ENCODE data around the gene ANTXR1.

Gene ANTXR1

DNA sequence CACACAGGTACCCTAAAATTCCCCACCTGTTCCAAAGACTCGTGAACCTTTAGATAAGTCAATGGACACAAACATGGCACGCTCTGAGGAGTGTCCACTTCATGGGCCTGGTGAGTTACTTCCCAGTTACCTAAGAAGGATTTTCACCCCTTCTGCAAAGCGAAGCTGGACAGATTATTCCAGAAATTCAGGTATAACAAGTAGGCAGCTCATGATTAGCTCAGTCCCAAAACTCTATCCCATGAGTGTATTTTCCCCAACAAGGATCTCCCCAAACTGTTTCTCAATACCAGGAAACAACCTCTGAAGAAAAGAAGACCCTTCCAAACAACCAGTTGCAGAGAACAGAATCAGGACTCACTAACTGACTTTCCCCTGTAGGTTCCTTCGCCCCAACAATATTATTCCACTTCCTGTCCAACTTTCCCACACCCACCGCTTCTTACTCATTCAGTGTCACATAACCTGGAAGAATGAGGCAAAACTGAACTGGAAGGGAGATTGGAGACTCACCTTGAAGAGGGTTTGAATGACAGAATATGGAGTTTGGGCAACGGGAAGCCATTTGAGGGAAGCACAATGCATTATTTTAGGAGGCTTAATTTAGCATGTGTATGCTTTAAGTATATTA, 120.1 kb downstream of the ANTXR1 start:
- DNase-seq: no peak
- Histone ChIP-seq H3K4me1 (no peaks in the 10 kb centered on the region), H3K27me3 (no peaks in the 10 kb centered on the region), H3K9me3 (no peaks in the 10 kb centered on the region), H3K36me3 (no peaks in the 10 kb centered on the region), H3K4me3 (ENCODE audit: low read depth, low read length) (no peak overlapping the region)
- no peak for TF ChIP-seq CTCF (IDR thresholded peaks at IDR 0.05; ENCODE audit: low read depth, low read length)

DNA sequence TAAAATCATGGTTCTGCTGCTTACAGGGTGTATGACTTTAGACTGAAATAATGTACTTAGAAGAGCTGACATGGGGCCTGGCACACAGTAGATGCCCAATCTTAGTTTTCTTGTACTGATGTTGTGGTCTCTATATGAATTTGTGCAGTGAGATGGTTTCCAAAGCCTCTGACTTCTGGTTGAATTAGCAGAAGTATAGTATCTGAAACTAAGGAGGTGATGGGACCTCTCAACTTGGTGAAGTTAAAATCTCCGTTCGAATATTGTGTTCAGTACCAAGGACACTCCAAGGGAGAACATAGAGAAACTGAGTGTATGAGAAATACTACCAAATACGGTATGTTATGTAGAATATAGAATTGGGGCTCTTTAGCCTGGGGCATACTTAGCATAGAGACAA, 120.9 kb downstream of the ANTXR1 start:
- H3K27me3 ChIP-seq: no peaks in the 10 kb centered on the region
- H3K4me1 ChIP-seq: no peaks in the 10 kb centered on the region
- no peak for TF ChIP-seq CTCF (IDR thresholded peaks at IDR 0.05; ENCODE audit: low read depth, low read length)
- no peak for DNase-seq
- H3K36me3 ChIP-seq: no peaks in the 10 kb centered on the region
- no peak overlapping the region for H3K4me3 ChIP-seq (ENCODE audit: low read depth, low read length)
- no peaks in the 10 kb centered on the region for H3K9me3 ChIP-seq

DNA sequence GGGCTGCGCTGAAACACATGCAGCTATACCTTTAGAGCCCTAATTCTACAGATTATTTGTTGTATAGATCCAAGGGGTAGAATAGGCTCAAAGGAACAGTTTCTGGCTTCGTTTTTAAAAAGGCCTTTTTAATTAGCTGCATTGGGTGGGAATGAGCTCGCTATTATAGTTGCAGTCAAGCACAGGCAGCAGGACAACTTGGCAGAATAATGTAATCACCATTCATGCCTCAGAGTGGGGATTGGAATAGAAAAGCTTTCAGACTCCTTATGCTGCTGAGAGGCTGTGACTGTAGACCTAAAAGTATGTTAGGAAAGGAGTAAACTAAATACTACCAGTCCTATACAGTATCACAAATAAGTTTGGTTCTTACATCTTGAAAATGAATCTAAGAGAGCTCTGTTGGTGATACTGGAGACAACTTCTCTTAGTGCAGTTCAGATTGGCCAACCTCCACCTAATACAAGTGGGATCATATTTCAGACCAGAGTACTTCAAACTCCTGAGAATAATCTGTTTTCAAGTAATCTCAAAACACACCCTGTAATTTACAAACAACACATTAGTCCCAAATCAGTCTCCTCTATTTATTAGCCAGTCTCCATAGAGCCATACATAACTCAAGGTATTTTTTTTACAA, 121.4 kb downstream of the ANTXR1 start:
- no peaks in the 10 kb centered on the region for H3K27me3 ChIP-seq
- no peaks in the 10 kb centered on the region for H3K36me3 ChIP-seq
- no peak overlapping the region for H3K4me3 ChIP-seq (ENCODE audit: low read depth, low read length)
- DNase-seq: no peak
- H3K4me1 ChIP-seq: no peaks in the 10 kb centered on the region
- H3K9me3 ChIP-seq: no peaks in the 10 kb centered on the region
- no peak for TF ChIP-seq CTCF (IDR thresholded peaks at IDR 0.05; ENCODE audit: low read depth, low read length)

- Histone ChIP-seq H3K4me1 (peaks cover 4% of the 10 kb centered on the region; the same call in 1 of the 2 replicates), H3K4me3 (ENCODE audit: low read depth, low read length) (no peak overlapping the region), H3K36me3 (no peaks in the 10 kb centered on the region), H3K9me3 (no peaks in the 10 kb centered on the region), H3K27me3 (no peaks in the 10 kb centered on the region)
- no peak for TF ChIP-seq CTCF (IDR thresholded peaks at IDR 0.05; ENCODE audit: low read depth, low read length)
- no peak for DNase-seq
Measured at GRCh38 chr2:69138247-69138772, 125.3 kb downstream of the ANTXR1 start.

- Histone ChIP-seq H3K27me3 (no peaks in the 10 kb centered on the region), H3K4me3 (ENCODE audit: low read depth, low read length) (no peak overlapping the region), H3K36me3 (no peaks in the 10 kb centered on the region), H3K4me1 (peaks cover 4% of the 10 kb centered on the region; the same call in 1 of the 2 replicates), H3K9me3 (no peaks in the 10 kb centered on the region)
- no peak for DNase-seq
- TF ChIP-seq CTCF (IDR thresholded peaks at IDR 0.05; ENCODE audit: low read depth, low read length): no peak
Measured at GRCh38 chr2:69138793-69139459, 125.9 kb downstream of the ANTXR1 start.

All from BE2C (cell line).